Muscle layer of duodenum (tissue), 2 donors: ENCODE data around the gene BIN2.

Experiments used
- H3K27ac ChIP-seq: one replicate; pipeline ENCODE4 v1.7.0; 2013; ENCODE audit warnings: mild to moderate bottlenecking, low read length
- H3K27me3 ChIP-seq: one replicate; pipeline ENCODE4 v1.7.0; 2013; ENCODE audit warnings: low read depth, mild to moderate bottlenecking, control low read depth, low read length
- H3K36me3 ChIP-seq, 2 donors: one replicate each; pipeline ENCODE4 v1.7.0; 2013; ENCODE audit warnings: low read length in 2 of 2, control low read depth in 1 of 2, mild to moderate bottlenecking in 1 of 2; ENCODE audit not compliant: insufficient read depth in 2 of 2, control insufficient read depth in 1 of 2
- H3K4me1 ChIP-seq, 2 donors: one replicate each; pipeline ENCODE4 v1.7.0; 2013; ENCODE audit warnings: low read length in 2 of 2, mild to moderate bottlenecking in 2 of 2, control low read depth in 1 of 2, moderate library complexity in 1 of 2; ENCODE audit not compliant: insufficient read depth in 2 of 2, control insufficient read depth in 1 of 2
- H3K4me3 ChIP-seq, 2 donors: one replicate each; pipeline ENCODE4 v1.7.0; 2013; ENCODE audit warnings: low read length in 2 of 2, low read depth in 1 of 2, mild to moderate bottlenecking in 1 of 2
- H3K9me3 ChIP-seq, 2 donors: one replicate each; pipeline ENCODE4 v1.7.0; 2013; ENCODE audit warnings: low read length in 2 of 2, control low read depth in 1 of 2, mild to moderate bottlenecking in 1 of 2; ENCODE audit not compliant: control insufficient read depth in 1 of 2
- donor health status: healthy.

BIN2 gene

DNA sequence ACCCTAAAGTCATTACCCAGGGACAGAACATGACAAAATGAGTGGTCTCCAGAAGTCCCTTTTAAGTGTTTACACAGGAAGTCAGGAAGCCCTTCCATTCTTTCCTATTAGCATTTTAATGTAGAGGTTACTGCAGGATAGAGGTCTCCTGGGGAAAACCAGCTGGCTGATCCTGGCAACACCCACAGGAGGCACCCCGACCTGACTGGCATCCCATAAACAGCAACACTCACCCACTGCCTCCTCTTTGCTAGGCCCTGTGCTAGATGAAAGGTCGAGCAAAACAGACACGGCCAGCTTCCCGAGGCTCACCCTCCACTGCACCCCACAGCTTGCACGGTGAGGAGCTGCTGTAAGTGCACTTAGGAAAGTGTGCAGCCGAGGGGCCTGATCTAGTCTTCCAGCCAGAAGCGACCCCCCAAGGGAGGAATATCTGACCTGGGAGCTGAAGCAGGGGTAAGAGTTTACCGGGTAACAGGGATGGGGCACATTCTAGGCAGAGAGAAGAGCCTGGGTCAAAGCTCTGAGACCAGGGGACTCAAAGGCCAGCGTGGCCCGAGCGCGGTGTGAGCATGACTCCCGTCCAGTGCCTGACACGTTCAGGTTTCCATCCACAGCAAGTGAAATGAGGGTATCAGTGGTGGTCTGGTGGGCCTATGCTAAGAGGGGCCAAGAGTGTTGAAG, 76.3 kb downstream of the BIN2 start:
- Histone ChIP-seq H3K27me3 (no peaks in the 10 kb centered on the region), H3K4me1 (no peaks in the 10 kb centered on the region), H3K4me3 (no peak overlapping the region), H3K9me3 (no peaks in the 10 kb centered on the region), H3K27ac (no peak overlapping the region), H3K36me3 (peaks cover 12 to 13% of the 10 kb centered on the region in 2 donors)

DNA sequence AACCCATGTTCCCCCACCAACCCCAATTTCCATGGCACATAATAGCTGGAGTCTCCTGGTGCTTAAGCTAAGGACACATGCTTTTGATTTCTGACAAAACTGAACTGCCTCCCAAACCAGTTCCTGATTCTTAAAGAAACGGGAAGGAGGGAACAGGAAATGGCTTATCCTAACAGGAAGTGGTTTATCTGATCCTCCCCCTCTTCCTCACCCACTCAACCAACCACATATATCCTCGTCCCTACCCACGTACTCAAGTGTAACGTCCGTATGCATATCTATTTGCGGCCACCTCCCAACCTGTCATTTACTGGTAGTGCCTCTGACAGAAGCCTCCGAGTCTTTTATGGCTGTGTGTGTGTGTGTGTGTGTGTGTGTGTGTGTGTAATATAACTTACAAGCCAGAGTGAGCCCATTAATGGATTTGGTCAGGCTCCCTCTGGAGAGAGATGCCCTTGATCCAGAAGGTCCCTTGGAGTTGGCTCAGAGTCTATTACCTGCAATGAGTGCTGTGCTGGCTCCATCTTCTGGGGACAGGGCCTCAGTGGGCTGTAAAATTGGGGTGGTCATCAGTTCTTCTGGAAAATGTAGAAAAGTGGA, 77.6 kb downstream of the BIN2 start:
- Histone ChIP-seq H3K4me1 (peaks cover 0 to 7% of the 10 kb centered on the region in 2 donors), H3K9me3 (no peaks in the 10 kb centered on the region), H3K27me3 (no peaks in the 10 kb centered on the region), H3K27ac (no peak overlapping the region), H3K36me3 (peaks cover 22 to 25% of the 10 kb centered on the region in 2 donors), H3K4me3 (no peak overlapping the region)

DNA sequence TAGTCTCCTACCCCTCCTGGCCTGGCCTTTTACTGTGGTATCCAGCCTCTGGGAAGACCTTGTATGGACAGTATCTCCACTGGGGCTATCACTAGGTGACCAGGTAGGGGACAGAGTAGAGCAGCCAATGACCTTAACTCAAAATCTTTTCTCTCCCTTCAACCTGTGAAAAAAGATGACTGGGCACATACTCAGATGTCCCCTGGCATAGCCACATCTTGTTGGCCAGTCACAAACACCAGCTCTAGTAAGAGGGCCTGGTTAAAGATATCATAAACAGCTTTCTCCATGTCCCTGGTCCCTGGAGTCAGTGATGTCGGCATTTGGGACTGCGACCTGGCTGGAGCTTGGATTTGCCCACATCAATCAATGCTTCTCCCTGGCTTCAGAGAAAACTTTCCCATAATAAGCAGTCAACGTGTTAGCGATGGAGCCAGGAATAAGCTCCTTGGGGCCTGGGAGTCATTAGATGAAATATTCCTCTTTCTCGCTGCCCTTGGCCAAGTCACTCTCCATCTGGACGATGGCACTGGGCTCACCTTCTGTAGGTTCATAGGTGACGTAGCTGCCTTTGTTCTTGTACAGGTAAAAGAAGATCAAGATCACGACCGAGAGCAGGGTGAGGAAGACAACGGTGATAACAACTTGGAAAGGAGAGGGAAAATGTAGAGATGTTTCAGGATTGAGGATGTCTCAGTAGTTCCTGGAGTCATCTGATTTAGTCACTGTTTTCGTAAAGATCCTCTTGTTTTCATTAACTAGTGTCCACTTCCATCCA, 78.3 kb downstream of the BIN2 start:
- H3K4me1 ChIP-seq, result peaks cover 0 to 14% of the 10 kb centered on the region in 2 donors
- H3K4me3 ChIP-seq, result no peak overlapping the region
- H3K27ac ChIP-seq, result no peak overlapping the region
- H3K27me3 ChIP-seq, result no peaks in the 10 kb centered on the region
- H3K9me3 ChIP-seq, result no peaks in the 10 kb centered on the region
- H3K36me3 ChIP-seq, result peaks cover 28 to 32% of the 10 kb centered on the region in 2 donors

DNA sequence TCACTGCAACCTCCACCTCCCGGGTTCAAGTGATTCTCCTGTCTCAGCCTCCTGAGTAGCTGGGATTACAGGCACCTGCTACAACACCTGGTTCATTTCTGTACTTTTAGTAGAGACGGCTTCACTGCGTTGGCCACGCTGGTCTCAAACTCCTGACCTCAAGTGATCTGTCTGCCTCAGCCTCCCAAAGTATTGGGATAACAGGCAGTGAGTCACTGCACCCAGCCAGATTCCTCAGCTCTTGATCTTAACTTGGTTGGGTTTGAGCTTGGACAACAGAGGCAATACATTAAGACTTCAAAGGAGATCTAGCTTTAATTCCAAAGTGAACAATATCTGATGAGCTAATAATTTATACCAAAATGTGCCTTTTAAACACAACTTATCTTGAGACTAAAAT, 79.7 kb downstream of the BIN2 start:
- Histone ChIP-seq H3K36me3 (peaks cover 33 to 35% of the 10 kb centered on the region in 2 donors), H3K27me3 (no peaks in the 10 kb centered on the region), H3K27ac (no peak overlapping the region), H3K4me1 (peaks cover 9 to 24% of the 10 kb centered on the region in 2 donors), H3K4me3 (no peak overlapping the region), H3K9me3 (no peaks in the 10 kb centered on the region)

DNA sequence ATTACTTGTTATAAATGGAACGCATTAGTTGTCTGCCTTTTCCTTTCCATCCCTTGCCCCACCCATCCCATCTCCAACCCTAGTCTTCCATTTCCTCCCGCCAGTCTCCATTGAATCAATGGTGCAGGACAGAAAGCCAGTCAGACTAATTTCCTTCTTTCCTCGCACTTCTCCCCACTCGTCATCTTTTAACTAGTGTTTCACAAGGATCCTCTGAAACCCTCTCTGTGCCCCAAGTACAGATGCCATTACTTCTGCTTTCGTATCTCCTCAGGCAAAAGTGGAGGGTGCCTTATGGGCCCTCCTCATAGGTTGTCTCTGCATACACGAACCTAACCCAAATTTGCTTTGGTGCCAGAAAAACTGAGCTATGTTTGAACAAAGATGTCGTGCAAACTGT, 81.1 kb downstream of the BIN2 start:
- H3K4me1 ChIP-seq, result peaks cover 9 to 30% of the 10 kb centered on the region in 2 donors
- no peak overlapping the region for H3K27ac ChIP-seq
- H3K36me3 ChIP-seq, result peaks cover 33 to 39% of the 10 kb centered on the region in 2 donors

DNA sequence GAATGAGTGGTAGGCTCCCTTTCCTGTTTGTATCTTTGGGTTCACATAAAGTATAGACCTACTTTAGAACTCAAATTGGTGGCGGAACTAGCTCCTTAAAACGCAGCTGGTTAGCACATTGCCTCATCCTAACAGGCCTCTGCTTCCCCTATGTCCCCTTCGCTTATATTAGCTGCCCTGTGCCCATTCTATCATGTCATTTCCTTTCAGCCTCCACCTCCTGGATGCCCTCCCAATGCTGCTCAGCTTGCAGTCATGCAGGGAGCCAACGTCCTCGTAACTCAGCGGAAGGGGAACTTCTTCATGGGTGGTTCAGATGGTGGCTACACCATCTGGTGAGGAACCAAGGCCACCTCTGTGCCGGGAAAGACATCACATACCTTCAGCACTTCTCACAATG, 81.9 kb downstream of the BIN2 start:
- Histone ChIP-seq H3K4me1 (peaks cover 9 to 30% of the 10 kb centered on the region in 2 donors), H3K9me3 (no peaks in the 10 kb centered on the region), H3K27ac (peak overlapping the region; percentile 37), H3K4me3 (no peak overlapping the region), H3K27me3 (no peaks in the 10 kb centered on the region), H3K36me3 (peaks cover 33 to 39% of the 10 kb centered on the region in 2 donors)

More for the DNA sequence above, 81.1 kb downstream of the BIN2 start:
- no peak overlapping the region for H3K4me3 ChIP-seq
- no peaks in the 10 kb centered on the region for H3K9me3 ChIP-seq
- H3K27me3 ChIP-seq, result no peaks in the 10 kb centered on the region

DNA sequence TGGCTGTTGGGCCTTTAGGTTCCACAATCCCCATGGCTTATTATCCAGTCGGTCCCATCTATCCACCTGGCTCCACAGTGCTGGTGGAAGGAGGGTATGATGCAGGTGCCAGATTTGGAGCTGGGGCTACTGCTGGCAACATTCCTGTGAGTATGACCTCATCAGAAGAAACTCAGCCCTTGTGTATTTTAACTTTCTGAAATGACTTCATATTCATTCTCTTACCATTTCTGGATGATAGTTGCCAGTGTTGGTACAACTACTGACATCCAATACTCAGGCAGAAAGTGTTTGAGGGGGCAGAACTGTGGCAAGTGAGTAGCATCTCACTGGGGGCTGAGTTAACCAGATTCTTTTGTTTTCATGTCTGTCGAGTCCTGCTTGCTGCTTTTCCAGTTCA, 83.0 kb downstream of the BIN2 start:
- Histone ChIP-seq H3K9me3 (no peaks in the 10 kb centered on the region), H3K36me3 (peaks cover 33 to 34% of the 10 kb centered on the region in 2 donors), H3K4me1 (peaks cover 9 to 30% of the 10 kb centered on the region in 2 donors), H3K27me3 (no peaks in the 10 kb centered on the region), H3K27ac (peak overlapping the region; percentile 64), H3K4me3 (no peak overlapping the region)

DNA sequence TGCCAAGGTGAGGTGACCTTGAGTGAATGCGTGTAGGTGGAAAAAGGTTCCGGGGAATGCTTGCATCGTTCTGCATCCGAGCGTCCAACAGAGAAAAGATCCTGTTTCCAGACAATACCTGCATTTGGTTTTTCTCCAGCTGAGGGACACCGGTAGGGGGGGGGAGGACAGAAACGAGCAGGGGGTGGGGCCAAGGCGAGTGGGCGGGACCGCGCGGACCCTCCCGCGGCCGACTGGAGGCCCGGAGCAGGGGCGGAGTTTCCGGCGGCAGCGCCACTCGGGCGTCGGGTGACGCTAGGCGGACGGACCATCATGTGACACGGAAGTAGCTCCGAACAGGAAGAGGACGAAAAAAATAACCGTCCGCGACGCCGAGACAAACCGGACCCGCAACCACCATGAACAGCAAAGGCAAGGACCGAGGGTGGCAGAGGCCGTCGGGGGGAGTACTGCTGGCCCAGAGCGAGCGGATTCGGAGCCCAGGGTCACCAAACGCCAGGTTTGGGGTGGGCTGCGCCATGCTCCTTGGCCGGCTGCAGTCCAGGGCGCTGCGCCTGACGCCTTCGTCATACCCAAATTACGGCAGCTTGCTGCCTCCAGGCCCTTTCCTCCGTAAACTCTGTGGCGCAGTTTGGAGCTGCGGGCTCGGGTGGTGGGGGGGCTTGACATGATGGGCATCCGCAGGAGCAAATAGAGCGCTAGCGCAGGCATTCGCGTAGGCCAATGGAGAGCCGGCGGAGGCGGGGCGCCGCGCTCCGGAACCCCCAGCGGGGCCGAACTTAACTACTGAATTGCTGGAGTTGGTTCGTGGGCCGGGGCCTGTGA, 85.3 kb downstream of the BIN2 start, which contains the start of gene DAZAP2:
Gene DAZAP2 (plus strand): TSS at position 317 of the 825 bp plus-strand sequence. CDS start 82 bp downstream, at position 399.
- H3K4me3 ChIP-seq, result peak within 1 kb of the TSS; percentile 90 to 95
- no peaks in the 10 kb centered on the region for H3K27me3 ChIP-seq
- H3K9me3 ChIP-seq, result no peaks in the 10 kb centered on the region
- H3K27ac ChIP-seq, result peak within 1 kb of the TSS; percentile 100
- H3K36me3 ChIP-seq, result peaks cover 28 to 32% of the 10 kb centered on the region in 2 donors
- H3K4me1 ChIP-seq, result peaks cover 9 to 30% of the 10 kb centered on the region in 2 donors

DNA sequence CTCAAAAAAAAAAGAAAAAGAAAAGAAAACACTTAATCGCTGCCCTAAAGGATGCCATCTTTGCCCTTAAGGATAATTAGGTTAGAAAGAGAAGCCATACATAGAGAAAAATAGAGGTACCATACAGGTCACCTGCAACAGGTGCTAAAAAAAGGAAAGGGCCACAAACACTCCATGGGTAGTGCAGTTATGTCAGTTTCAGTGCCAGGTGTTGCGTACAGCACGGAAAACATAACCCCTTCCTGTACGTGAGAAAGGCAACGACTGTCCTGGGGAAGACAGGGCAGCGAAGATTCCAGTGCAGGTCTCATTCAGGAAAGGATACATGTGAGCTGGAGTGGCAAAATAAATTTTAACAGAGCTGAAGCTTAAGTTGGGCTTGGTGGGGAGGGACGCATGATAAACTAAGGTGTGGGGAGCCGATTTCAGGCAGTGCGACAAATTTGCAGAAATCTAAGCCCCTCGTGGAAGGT, 85.9 kb downstream of the BIN2 start:
- peaks cover 9 to 30% of the 10 kb centered on the region in 2 donors for H3K4me1 ChIP-seq
- H3K27ac ChIP-seq, result peak overlapping the region; percentile 100
- H3K27me3 ChIP-seq, result no peaks in the 10 kb centered on the region
- peaks cover 25 to 30% of the 10 kb centered on the region in 2 donors for H3K36me3 ChIP-seq
- H3K9me3 ChIP-seq, result no peaks in the 10 kb centered on the region
- peak overlapping the region; percentile 90 to 95 for H3K4me3 ChIP-seq

DNA sequence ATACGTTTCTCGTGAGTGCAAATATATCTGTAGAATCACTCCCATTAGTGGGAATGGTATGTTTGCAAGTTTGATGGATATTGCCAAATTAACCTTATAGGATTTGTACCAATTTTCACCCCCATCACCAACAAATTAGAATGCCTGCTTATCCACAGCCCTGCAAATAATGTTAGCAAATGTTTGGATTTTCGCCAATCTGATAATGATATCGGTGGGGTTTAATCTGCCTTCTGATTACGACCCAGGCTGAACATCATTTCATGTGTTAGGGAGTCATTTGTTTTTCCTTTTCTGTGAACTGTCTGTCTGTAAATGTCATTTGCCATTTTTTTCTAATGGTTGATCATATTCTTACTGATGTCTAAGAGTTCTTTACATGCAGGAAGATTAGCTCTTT, 89.4 kb downstream of the BIN2 start:
- H3K36me3 ChIP-seq, result peaks cover 0 to 4% of the 10 kb centered on the region in 2 donors
- H3K4me3 ChIP-seq, result no peak overlapping the region
- H3K27me3 ChIP-seq, result no peaks in the 10 kb centered on the region
- H3K27ac ChIP-seq, result no peak overlapping the region
- H3K4me1 ChIP-seq, result peaks cover 0 to 6% of the 10 kb centered on the region in 2 donors
- no peaks in the 10 kb centered on the region for H3K9me3 ChIP-seq
